ENCODE measurements around the gene BAD.

The BAD gene

GRCh38 chr11:64296830-64297698, 12.6 kb upstream of the BAD start:
- DNase-seq (ENCODE audit: low spot score in 2 of 2), result no peak
- H3K27me3 ChIP-seq (ENCODE audit: low read depth), result peaks cover 59% of the 10 kb centered on the region
- H3K36me3 ChIP-seq (replicated peaks), result no peaks in the 10 kb centered on the region
- no peaks in the 10 kb centered on the region for H3K9me3 ChIP-seq
- in situ Hi-C loops (cut with MboI; ENCODE audit: low sequenced_read_pairs), result no loop called here
- H3K4me3 ChIP-seq, result no peak overlapping the region
- H3K4me1 ChIP-seq, result peaks cover 7% of the 10 kb centered on the region; the same call in 1 of the 2 replicates

GRCh38 chr11:64296236-64296635, 11.8 kb upstream of the BAD start:
- Histone ChIP-seq H3K36me3 (replicated peaks) (no peaks in the 10 kb centered on the region), H3K27me3 (ENCODE audit: low read depth) (peaks cover 65% of the 10 kb centered on the region), H3K4me1 (peaks cover 7% of the 10 kb centered on the region; the same call in 1 of the 2 replicates), H3K9me3 (no peaks in the 10 kb centered on the region), H3K4me3 (no peak overlapping the region)
- in situ Hi-C loops (cut with MboI; ENCODE audit: low sequenced_read_pairs), result no loop called here
- DNase-seq (ENCODE audit: low spot score in 2 of 2), result no peak

DNA sequence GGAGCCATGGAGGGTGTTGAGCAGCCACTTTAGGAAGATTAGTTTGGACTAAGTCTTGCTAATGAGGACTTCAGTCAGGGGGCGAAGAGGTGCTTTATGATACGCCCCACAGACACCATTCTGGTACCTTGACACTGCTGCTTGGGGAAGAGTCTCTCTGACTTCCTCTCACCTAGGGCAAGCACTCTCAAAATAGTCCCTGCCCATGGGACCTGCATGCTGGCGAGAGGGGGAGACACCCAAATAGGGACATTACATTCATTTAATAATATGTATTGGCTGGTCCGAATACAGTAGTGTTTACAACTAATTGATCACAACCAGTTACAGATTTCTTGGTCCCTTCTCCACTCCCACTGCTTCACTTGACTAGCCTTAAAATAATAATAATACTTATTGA, 11.3 kb upstream of the BAD start:
- DNase-seq (ENCODE audit: low spot score in 2 of 2), result no peak
- no peaks in the 10 kb centered on the region for H3K9me3 ChIP-seq
- no peak overlapping the region for H3K4me3 ChIP-seq
- H3K36me3 ChIP-seq (replicated peaks), result no peaks in the 10 kb centered on the region
- peaks cover 5% of the 10 kb centered on the region; the same call in 1 of the 2 replicates for H3K4me1 ChIP-seq
- in situ Hi-C loops (cut with MboI; ENCODE audit: low sequenced_read_pairs), result no loop called here
- peaks cover 70% of the 10 kb centered on the region for H3K27me3 ChIP-seq (ENCODE audit: low read depth)

GRCh38 chr11:64294774-64295173, 10.3 kb upstream of the BAD start:
- DNase-seq (ENCODE audit: low spot score in 2 of 2), result no peak
- in situ Hi-C loops (cut with MboI; ENCODE audit: low sequenced_read_pairs), result no loop called here
- Histone ChIP-seq H3K27me3 (ENCODE audit: low read depth) (peaks cover 77% of the 10 kb centered on the region), H3K4me3 (no peak overlapping the region), H3K36me3 (replicated peaks) (no peaks in the 10 kb centered on the region), H3K9me3 (no peaks in the 10 kb centered on the region), H3K4me1 (no peaks in the 10 kb centered on the region)

GRCh38 chr11:64292460-64293254, 8.2 kb upstream of the BAD start:
- H3K4me3 ChIP-seq, result no peak overlapping the region
- no peaks in the 10 kb centered on the region for H3K9me3 ChIP-seq
- no peaks in the 10 kb centered on the region for H3K36me3 ChIP-seq (replicated peaks)
- H3K4me1 ChIP-seq, result no peaks in the 10 kb centered on the region
- no peak for DNase-seq (ENCODE audit: low spot score in 2 of 2)
- in situ Hi-C loops (cut with MboI; ENCODE audit: low sequenced_read_pairs), result no loop called here
- peaks cover 68% of the 10 kb centered on the region for H3K27me3 ChIP-seq (ENCODE audit: low read depth)

DNA sequence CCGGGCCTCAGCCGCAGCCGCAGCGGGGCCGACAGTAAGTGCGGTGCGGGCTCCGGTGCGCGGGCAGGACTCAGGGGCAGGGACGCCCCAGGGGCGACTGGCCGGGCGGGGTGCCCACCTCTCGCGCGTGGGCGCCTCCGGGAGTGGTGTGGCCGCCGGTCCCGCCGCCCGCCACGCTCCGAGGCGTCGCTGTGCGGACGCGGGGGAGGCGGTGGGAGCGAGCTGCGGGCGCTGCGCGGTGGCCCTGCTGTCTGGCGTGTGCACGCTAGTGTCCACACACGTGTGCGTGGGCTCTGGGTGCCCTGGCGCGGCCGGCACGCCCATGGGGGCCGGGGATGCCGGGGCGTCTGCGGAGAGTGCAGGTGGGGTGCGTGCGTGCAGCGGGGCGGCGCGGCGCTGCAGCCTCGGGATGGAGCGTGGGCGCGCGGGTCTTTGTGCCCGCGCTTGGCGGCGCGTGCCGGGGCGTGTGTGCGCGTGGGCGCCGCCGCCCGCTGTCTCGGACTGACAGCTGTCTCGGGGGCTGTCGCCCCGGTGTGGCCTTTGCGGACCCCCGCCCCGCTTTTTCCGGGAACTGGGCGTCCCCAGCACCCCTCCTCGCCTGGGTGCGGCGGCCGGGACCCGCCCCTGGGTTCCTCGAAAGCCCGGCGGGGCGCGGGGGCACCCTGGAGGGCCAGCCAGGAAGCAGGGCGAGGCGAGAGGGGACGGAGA, 7.4 kb upstream of the BAD start:
- H3K9me3 ChIP-seq, result no peaks in the 10 kb centered on the region
- no peaks in the 10 kb centered on the region for H3K36me3 ChIP-seq (replicated peaks)
- DNase-seq (ENCODE audit: low spot score in 2 of 2), result no peak
- no peaks in the 10 kb centered on the region for H3K4me1 ChIP-seq
- H3K4me3 ChIP-seq, result no peak overlapping the region
- H3K27me3 ChIP-seq (ENCODE audit: low read depth), result peaks cover 61% of the 10 kb centered on the region
- in situ Hi-C loops (cut with MboI; ENCODE audit: low sequenced_read_pairs), result no loop called here

DNA sequence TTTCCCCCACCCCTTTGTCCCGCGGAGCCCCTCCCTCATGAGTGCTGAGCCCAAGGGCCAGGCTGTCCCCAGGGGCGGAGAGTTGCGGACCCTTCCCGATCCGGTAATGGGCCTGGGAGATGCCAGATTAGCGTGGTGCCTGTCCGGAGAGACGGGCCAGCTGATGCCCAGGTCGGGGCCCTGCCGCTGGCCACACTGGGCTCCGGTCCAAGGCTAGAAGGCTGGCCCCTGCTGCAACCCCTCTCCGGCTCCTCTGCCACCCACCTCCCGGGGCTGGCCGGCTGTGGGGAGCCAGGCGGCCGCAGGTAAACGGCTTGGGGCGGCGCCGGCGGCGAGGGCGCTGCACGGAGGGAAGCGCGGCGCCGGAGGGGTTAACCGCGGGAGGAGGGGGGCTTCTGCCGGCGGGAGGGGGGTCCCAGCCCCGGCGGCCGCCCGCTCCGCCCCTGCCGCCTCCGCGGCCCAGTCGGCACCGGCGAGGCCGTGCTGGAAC, 6.8 kb upstream of the BAD start, which contains the start of gene KCNK4:
Gene KCNK4 (plus strand): TSS at position 41 of the 490 bp plus-strand sequence. CDS start 1,717 bp downstream, outside the sequence.
- Histone ChIP-seq H3K4me1 (peaks cover under 1% of the 10 kb centered on the region; the same call in 1 of the 2 replicates), H3K9me3 (no peaks in the 10 kb centered on the region), H3K36me3 (replicated peaks) (no peaks in the 10 kb centered on the region), H3K27me3 (ENCODE audit: low read depth) (peaks cover 55% of the 10 kb centered on the region), H3K4me3 (no peak within 1 kb of the TSS)
- DNase-seq (ENCODE audit: low spot score in 2 of 2), result no peak
- in situ Hi-C loops (cut with MboI; ENCODE audit: low sequenced_read_pairs), result no loop called here

DNA sequence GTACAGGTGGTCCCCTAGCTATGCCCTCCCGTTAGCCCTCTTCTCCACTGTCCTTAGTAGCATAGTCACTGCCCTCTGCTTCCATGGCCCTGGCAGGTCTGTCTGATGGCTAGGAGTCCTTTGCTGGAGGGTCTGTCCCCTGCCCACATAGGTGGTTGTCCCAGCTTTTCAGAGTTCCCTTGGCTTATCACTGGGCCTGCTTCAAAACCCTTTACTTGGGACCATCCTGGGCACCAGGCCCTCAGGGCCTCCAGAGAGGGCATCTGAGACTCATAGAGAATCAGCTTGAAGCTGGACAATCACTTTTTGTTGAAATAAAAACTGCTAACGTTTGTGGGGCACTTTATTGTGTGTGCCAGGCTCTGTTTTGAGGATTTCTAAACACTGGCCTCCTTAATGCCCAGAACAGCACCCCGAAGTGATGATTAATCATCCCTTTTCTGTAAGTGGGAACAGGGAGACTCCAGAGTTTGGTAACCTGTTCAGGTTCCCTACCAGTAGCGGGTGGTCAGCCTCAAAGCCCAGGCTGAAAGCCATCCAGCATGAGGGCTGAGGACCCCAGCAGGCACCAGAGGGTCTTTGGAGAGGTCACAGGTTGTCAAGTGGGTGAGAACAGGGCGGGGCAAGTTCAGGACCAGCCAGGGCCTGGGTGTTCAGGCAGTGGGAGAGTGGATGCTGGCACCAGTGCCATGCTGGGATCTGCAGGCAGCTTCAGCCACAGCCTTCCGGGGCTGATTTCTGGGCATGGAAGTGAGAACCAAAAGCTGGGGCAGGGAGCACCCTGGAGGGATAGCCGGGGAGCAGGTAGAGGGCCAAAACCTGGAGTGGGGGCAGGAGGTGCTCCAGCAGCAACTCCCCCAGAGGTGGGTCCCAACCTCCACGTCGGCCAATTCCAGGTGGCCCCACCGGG, 6.1 kb upstream of the BAD start:
- Histone ChIP-seq H3K4me1 (peaks cover 5% of the 10 kb centered on the region; the same call in 1 of the 2 replicates), H3K4me3 (no peak overlapping the region), H3K27me3 (ENCODE audit: low read depth) (peaks cover 48% of the 10 kb centered on the region), H3K9me3 (no peaks in the 10 kb centered on the region), H3K36me3 (replicated peaks) (no peaks in the 10 kb centered on the region)
- in situ Hi-C loops (cut with MboI; ENCODE audit: low sequenced_read_pairs), result no loop called here
- no peak for DNase-seq (ENCODE audit: low spot score in 2 of 2)

GRCh38 chr11:64289002-64289564, 4.6 kb upstream of the BAD start:
- DNase-seq (ENCODE audit: low spot score in 2 of 2), result no peak
- no peaks in the 10 kb centered on the region for H3K36me3 ChIP-seq (replicated peaks)
- in situ Hi-C loops (cut with MboI; ENCODE audit: low sequenced_read_pairs), result no loop called here
- no peak overlapping the region for H3K4me3 ChIP-seq
- H3K9me3 ChIP-seq, result peaks cover 2% of the 10 kb centered on the region; the same call in 1 of the 2 replicates
- H3K27me3 ChIP-seq (ENCODE audit: low read depth), result peaks cover 39% of the 10 kb centered on the region
- H3K4me1 ChIP-seq, result peaks cover 7% of the 10 kb centered on the region

GRCh38 chr11:64288353-64288750, 3.9 kb upstream of the BAD start:
- H3K4me1 ChIP-seq, result peaks cover 14% of the 10 kb centered on the region
- H3K9me3 ChIP-seq, result peaks cover 2% of the 10 kb centered on the region; the same call in 1 of the 2 replicates
- DNase-seq (ENCODE audit: low spot score in 2 of 2), result no peak
- in situ Hi-C loops (cut with MboI; ENCODE audit: low sequenced_read_pairs), result no loop called here
- H3K36me3 ChIP-seq (replicated peaks), result no peaks in the 10 kb centered on the region; the same call in 1 of the 2 replicates
- H3K4me3 ChIP-seq, result no peak overlapping the region
- peaks cover 31% of the 10 kb centered on the region for H3K27me3 ChIP-seq (ENCODE audit: low read depth)

DNA sequence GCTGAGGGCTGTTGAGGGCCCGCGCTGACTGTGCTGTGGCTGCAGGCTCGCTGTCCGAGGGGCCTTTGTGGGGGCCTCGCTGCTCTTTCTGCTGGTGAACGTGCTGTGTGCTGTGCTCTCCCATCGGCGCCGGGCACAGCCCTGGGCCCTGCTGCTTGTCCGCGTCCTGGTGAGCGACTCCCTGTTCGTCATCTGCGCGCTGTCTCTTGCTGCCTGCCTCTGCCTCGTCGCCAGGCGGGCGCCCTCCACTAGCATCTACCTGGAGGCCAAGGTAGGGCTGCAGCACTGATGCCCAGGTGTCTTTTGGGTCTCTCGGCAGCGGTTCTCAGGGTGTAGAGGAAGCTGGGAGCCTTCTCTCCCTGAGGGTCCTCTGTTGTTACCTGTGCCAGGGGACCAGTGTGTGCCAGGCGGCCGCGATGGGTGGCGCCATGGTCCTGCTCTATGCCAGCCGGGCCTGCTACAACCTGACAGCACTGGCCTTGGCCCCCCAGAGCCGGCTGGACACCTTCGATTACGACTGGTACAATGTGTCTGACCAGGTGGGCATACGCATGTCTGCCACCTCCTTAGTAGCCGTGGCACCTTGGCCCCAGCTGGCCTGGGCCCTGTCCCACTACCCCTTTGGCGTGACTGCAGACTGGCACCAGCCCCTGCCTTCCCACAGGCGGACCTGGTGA, 3.3 kb upstream of the BAD start:
- H3K4me3 ChIP-seq, result no peak overlapping the region
- H3K36me3 ChIP-seq (replicated peaks), result no peaks in the 10 kb centered on the region; the same call in 1 of the 2 replicates
- H3K9me3 ChIP-seq, result peaks cover 2% of the 10 kb centered on the region; the same call in 1 of the 2 replicates
- in situ Hi-C loops (cut with MboI; ENCODE audit: low sequenced_read_pairs), result no loop called here
- H3K4me1 ChIP-seq, result peaks cover 14% of the 10 kb centered on the region
- H3K27me3 ChIP-seq (ENCODE audit: low read depth), result peaks cover 26% of the 10 kb centered on the region
- DNase-seq (ENCODE audit: low spot score in 2 of 2), result no peak

DNA sequence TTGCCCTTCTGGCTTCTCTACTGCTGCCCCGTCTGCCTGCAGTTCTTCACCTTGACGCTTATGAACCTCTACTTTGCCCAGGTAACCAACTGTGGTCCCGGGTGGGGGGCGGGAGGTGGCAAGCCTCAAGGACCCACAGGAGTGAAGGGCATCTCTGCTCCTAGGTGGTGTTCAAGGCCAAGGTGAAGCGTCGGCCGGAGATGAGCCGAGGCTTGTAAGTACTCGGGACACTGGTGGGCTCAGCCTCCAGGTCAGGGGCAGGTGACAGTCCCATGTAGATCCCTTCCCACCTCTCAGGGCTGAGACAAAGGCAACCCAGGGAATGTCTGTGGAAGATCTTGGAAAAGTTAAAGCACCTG, 2.3 kb upstream of the BAD start:
- Histone ChIP-seq H3K4me3 (no peak overlapping the region), H3K4me1 (peaks cover 14% of the 10 kb centered on the region), H3K9me3 (peaks cover 2% of the 10 kb centered on the region; the same call in 1 of the 2 replicates), H3K27me3 (ENCODE audit: low read depth) (peaks cover 16% of the 10 kb centered on the region), H3K36me3 (replicated peaks) (peaks cover 6% of the 10 kb centered on the region; the same call in 1 of the 2 replicates)
- no peak for DNase-seq (ENCODE audit: low spot score in 2 of 2)
- in situ Hi-C loops (cut with MboI; ENCODE audit: low sequenced_read_pairs), result no loop called here
